Endothelial cell of umbilical vein (primary cell): ENCODE data around the gene APBB2.

Experiments used
- EZH2 ChIP-seq: IDR thresholded peaks from 2 replicates; pipeline ENCODE4 v1.6.1; 2012; ENCODE audit warnings: borderline replicate concordance, low read depth, mild to moderate bottlenecking, moderate library complexity, low read length, inconsistent platforms; ENCODE audit not compliant: severe bottlenecking
- FOS ChIP-seq: IDR thresholded peaks from 2 replicates; pipeline ENCODE4 v1.6.1; 2011; ENCODE audit warnings: mild to moderate bottlenecking, low read length, moderate library complexity, borderline replicate concordance; ENCODE audit not compliant: insufficient read depth
- GATA2 ChIP-seq: IDR thresholded peaks from 2 replicates; pipeline ENCODE4 v1.7.0; 2011; ENCODE audit warnings: low read depth, mild to moderate bottlenecking, moderate library complexity, mixed read lengths, low read length; ENCODE audit not compliant: insufficient read length, insufficient read depth
- JUN ChIP-seq: IDR thresholded peaks from 2 replicates; pipeline ENCODE4 v1.6.1; 2011; ENCODE audit warnings: borderline replicate concordance, low read depth; ENCODE audit not compliant: insufficient read length, insufficient read depth
- MYC ChIP-seq: IDR thresholded peaks from one replicate; pipeline ENCODE4 v1.6.1; 2011; ENCODE audit warnings: mild to moderate bottlenecking, low read depth, low read length
- POLR2A ChIP-seq: IDR thresholded peaks from 2 replicates; pipeline ENCODE4 v1.6.1; 2012; ENCODE audit warnings: low read depth, mild to moderate bottlenecking, control low read depth, low read length
- POLR2AphosphoS5 ChIP-seq: IDR thresholded peaks from 2 replicates; pipeline ENCODE4 v1.6.1; 2012; ENCODE audit warnings: low read depth, mild to moderate bottlenecking, control low read depth, low read length, moderate library complexity; ENCODE audit not compliant: insufficient read depth
- TF ChIP-seq, protein P1 (sequence below): IDR thresholded peaks from 2 replicates; pipeline ENCODE4 v1.6.1; 2011; ENCODE audit not compliant: insufficient read depth, insufficient read length
- TF ChIP-seq, protein P2 (sequence below), 2 donors: IDR thresholded peaks; 1 replicate in 1 of 2; 2 replicates in 1 of 2; pipeline ENCODE4 v1.5.1; 2011; ENCODE audit warnings: low read length in 2 of 2, mild to moderate bottlenecking in 2 of 2, moderate library complexity in 2 of 2, control low read depth in 1 of 2, inconsistent platforms in 1 of 2, low read depth in 1 of 2; ENCODE audit not compliant: insufficient read depth in 1 of 2; ENCODE audit errors: extremely low read depth in 1 of 2

DNA sequence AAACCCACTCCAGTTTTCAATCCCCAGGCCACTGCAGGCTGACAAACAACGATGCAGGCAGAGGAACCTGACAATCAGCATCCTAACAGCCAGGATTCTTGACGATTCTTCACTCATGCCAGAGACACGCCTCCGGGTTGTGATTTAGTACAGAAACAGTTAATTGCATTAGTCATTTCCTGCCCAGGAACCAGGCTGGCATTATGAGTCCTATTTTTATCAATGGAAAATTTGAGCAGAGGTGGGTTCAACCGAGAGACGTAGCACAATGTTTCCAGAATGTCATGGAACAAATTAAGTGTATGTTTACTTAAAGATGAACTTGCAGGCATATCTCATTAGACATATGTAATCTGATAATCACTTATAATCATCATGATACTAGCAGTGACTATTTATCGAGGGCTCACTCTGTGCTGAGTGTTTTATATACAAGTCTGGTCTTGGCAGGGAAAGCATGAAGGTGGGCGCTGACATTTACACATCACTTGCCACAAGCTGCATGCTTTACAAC lies 304.9 kb downstream of the APBB2 start:
- TF ChIP-seq MYC: no peak
- TF ChIP-seq, protein P1, sequence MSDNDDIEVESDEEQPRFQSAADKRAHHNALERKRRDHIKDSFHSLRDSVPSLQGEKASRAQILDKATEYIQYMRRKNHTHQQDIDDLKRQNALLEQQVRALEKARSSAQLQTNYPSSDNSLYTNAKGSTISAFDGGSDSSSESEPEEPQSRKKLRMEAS: no peak
- TF ChIP-seq, protein P2, sequence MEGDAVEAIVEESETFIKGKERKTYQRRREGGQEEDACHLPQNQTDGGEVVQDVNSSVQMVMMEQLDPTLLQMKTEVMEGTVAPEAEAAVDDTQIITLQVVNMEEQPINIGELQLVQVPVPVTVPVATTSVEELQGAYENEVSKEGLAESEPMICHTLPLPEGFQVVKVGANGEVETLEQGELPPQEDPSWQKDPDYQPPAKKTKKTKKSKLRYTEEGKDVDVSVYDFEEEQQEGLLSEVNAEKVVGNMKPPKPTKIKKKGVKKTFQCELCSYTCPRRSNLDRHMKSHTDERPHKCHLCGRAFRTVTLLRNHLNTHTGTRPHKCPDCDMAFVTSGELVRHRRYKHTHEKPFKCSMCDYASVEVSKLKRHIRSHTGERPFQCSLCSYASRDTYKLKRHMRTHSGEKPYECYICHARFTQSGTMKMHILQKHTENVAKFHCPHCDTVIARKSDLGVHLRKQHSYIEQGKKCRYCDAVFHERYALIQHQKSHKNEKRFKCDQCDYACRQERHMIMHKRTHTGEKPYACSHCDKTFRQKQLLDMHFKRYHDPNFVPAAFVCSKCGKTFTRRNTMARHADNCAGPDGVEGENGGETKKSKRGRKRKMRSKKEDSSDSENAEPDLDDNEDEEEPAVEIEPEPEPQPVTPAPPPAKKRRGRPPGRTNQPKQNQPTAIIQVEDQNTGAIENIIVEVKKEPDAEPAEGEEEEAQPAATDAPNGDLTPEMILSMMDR (IDR thresholded peaks at IDR 0.05; ENCODE audit: extremely low read depth in 1 of 2, insufficient read depth in 1 of 2, low read depth in 1 of 2, low read length in 2 of 2): no peak
- TF ChIP-seq POLR2A: peak; percentile 32
- no peak for TF ChIP-seq EZH2
- peak; percentile 66 for TF ChIP-seq POLR2AphosphoS5
- peak; percentile 86 for TF ChIP-seq FOS
- TF ChIP-seq JUN: peak; percentile 98
- TF ChIP-seq GATA2: peak; percentile 63
